ENCODE data around the gene GJA9. TPM values are rescaled to one million over a fixed set of nuclear protein-coding genes. Genes with fewer than 3 reads are reported as not detected.

GJA9 gene
- total and polyA plus RNA-seq, 2 donors (not counting 1 experiment from before 2014, with no cell fraction given), result under 0.01 TPM; not detected in 1

DNA sequence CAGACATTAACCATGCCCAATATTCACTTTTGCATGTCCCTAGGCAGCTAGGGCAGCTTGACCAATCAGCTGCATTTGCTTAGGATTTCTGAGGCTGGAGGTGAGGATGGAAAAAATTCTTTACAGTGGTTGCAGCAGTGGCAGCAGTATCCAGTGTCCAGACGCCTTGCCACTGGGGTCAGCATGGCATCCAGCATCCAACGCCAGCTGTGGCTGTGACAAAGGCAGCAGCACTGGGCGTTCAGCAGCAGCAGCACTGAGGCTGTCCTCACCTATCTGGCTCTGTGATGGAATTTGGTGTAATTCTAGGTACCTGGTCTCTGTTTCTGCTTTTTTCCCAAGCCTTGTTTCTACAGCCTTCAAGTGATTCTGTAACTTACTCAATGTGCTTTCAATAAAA lies 44.7 kb upstream of the GJA9 start:
- no peak overlapping the region for H3K4me2 ChIP-seq (ENCODE audit: extremely low read depth, insufficient read depth, low read length)
- TF ChIP-seq CTCF (conservative IDR thresholded peaks at IDR 0.05 in 1 of 2, IDR thresholded peaks at IDR 0.05 in 1 of 2; ENCODE audit: low read depth in 1 of 2, low read length in 2 of 2), result no peak
- no peak for TF ChIP-seq EZH2 (IDR thresholded peaks at IDR 0.05; ENCODE audit: low read length, missing control alignments)
- H2AFZ ChIP-seq (ENCODE audit: low read length), result no peak overlapping the region
- DNase-seq (ENCODE audit: low read depth in 2 of 2), result no peak
- no peaks in the 10 kb centered on the region for H3K79me2 ChIP-seq (ENCODE audit: control insufficient read depth, insufficient read depth, low read length)
- no peak overlapping the region for H3K9ac ChIP-seq (ENCODE audit: insufficient read depth, low read length)
- H3K27me3 ChIP-seq (ENCODE audit: control insufficient read depth, insufficient read depth, low read length), result no peaks in the 10 kb centered on the region
- no peaks in the 10 kb centered on the region for H3K9me3 ChIP-seq (ENCODE audit: control insufficient read depth, insufficient read depth, low read depth, low read length)
- H3K27ac ChIP-seq (ENCODE audit: insufficient read depth, low read length), result no peak overlapping the region
- no peak overlapping the region for H3K4me3 ChIP-seq (replicated peaks in 1 of 4; ENCODE audit: control extremely low read depth in 1 of 4, insufficient read depth in 1 of 4, low read depth in 3 of 4, low read length in 4 of 4)
- H3K36me3 ChIP-seq (ENCODE audit: control insufficient read depth, insufficient read depth, low read length), result no peaks in the 10 kb centered on the region
- H3K4me1 ChIP-seq (ENCODE audit: control insufficient read depth, extremely low read depth, insufficient read depth, low read length), result no peaks in the 10 kb centered on the region
- H4K20me1 ChIP-seq (ENCODE audit: control insufficient read depth, extremely low read depth, insufficient read depth, low read length), result no peaks in the 10 kb centered on the region

DNA sequence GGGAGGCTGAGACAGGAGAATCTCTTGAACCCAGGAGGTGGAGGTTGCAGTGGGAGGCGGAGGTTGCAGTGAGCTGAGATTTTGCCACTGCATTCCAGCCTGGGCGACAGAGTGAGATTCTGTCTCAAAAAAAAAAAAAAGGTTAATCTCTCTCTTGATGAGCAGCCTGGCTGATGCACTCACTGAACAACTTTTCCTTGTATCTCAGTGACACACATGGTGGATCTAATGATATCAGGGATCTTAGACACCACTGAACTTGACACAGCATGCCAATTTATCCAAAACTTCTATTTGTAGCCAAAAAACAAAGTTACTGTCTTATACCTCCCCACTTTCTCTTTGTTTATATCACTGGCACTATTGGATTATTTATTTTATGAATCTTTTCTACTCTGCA lies 44.0 kb upstream of the GJA9 start:
- H3K4me2 ChIP-seq (ENCODE audit: extremely low read depth, insufficient read depth, low read length), result no peak overlapping the region
- H3K36me3 ChIP-seq (ENCODE audit: control insufficient read depth, insufficient read depth, low read length), result no peaks in the 10 kb centered on the region
- no peak overlapping the region for H3K4me3 ChIP-seq (replicated peaks in 1 of 4; ENCODE audit: control extremely low read depth in 1 of 4, insufficient read depth in 1 of 4, low read depth in 3 of 4, low read length in 4 of 4)
- no peaks in the 10 kb centered on the region for H3K79me2 ChIP-seq (ENCODE audit: control insufficient read depth, insufficient read depth, low read length)
- no peaks in the 10 kb centered on the region for H3K27me3 ChIP-seq (ENCODE audit: control insufficient read depth, insufficient read depth, low read length)
- no peak for DNase-seq (ENCODE audit: low read depth in 2 of 2)
- H4K20me1 ChIP-seq (ENCODE audit: control insufficient read depth, extremely low read depth, insufficient read depth, low read length), result no peaks in the 10 kb centered on the region
- H3K4me1 ChIP-seq (ENCODE audit: control insufficient read depth, extremely low read depth, insufficient read depth, low read length), result no peaks in the 10 kb centered on the region
- TF ChIP-seq EZH2 (IDR thresholded peaks at IDR 0.05; ENCODE audit: low read length, missing control alignments) (no peak), CTCF (conservative IDR thresholded peaks at IDR 0.05 in 1 of 2, IDR thresholded peaks at IDR 0.05 in 1 of 2; ENCODE audit: low read depth in 1 of 2, low read length in 2 of 2) (no peak)
- H2AFZ ChIP-seq (ENCODE audit: low read length), result no peak overlapping the region
- H3K9ac ChIP-seq (ENCODE audit: insufficient read depth, low read length), result no peak overlapping the region
- H3K9me3 ChIP-seq (ENCODE audit: control insufficient read depth, insufficient read depth, low read depth, low read length), result no peaks in the 10 kb centered on the region
- no peak overlapping the region for H3K27ac ChIP-seq (ENCODE audit: insufficient read depth, low read length)

- Histone ChIP-seq H3K4me3 (replicated peaks in 1 of 4; ENCODE audit: control extremely low read depth in 1 of 4, insufficient read depth in 1 of 4, low read depth in 3 of 4, low read length in 4 of 4) (no peak overlapping the region), H3K9me3 (ENCODE audit: control insufficient read depth, insufficient read depth, low read depth, low read length) (no peaks in the 10 kb centered on the region), H3K36me3 (ENCODE audit: control insufficient read depth, insufficient read depth, low read length) (no peaks in the 10 kb centered on the region), H3K27ac (ENCODE audit: insufficient read depth, low read length) (no peak overlapping the region), H3K79me2 (ENCODE audit: control insufficient read depth, insufficient read depth, low read length) (no peaks in the 10 kb centered on the region), H3K4me2 (ENCODE audit: extremely low read depth, insufficient read depth, low read length) (no peak overlapping the region), H3K27me3 (ENCODE audit: control insufficient read depth, insufficient read depth, low read length) (no peaks in the 10 kb centered on the region), H3K9ac (ENCODE audit: insufficient read depth, low read length) (no peak overlapping the region), H2AFZ (ENCODE audit: low read length) (no peak overlapping the region), H4K20me1 (ENCODE audit: control insufficient read depth, extremely low read depth, insufficient read depth, low read length) (no peaks in the 10 kb centered on the region), H3K4me1 (ENCODE audit: control insufficient read depth, extremely low read depth, insufficient read depth, low read length) (no peaks in the 10 kb centered on the region)
- TF ChIP-seq EZH2 (IDR thresholded peaks at IDR 0.05; ENCODE audit: low read length, missing control alignments) (no peak), CTCF (conservative IDR thresholded peaks at IDR 0.05 in 1 of 2, IDR thresholded peaks at IDR 0.05 in 1 of 2; ENCODE audit: low read depth in 1 of 2, low read length in 2 of 2) (no peak)
- DNase-seq (ENCODE audit: low read depth in 2 of 2), result peak in 1 of 2 donors; percentile 29
These were observed 42.2 kb upstream of the GJA9 start for GRCh38 chr1:38923607-38924006.

All from fibroblast of lung (primary cell).